H9 (cell line): Measurements from ENCODE around the gene PSMB7. TPM values are rescaled to one million over a fixed set of nuclear protein-coding genes. Genes with fewer than 3 reads are reported as not detected.

Experiments used
- DNase-seq: peaks from one replicate; pipeline ENCODE4 v3.0.0-alpha.2; 2017
- H2AFZ ChIP-seq: one replicate; pipeline ENCODE4 v1.6.1; 2013; ENCODE audit warnings: mild to moderate bottlenecking, low read length, control low read depth, moderate library complexity
- H2AK5ac ChIP-seq: 2 replicates; pipeline ENCODE4 v1.6.1; 2013; ENCODE audit warnings: low read length, control low read depth, mixed read lengths; ENCODE audit not compliant: insufficient read length
- H2BK120ac ChIP-seq: one replicate; pipeline ENCODE4 v1.6.1; 2013; ENCODE audit warnings: low read depth, mild to moderate bottlenecking, low read length, control low read depth, inconsistent platforms; ENCODE audit not compliant: poor library complexity, severe bottlenecking
- H2BK12ac ChIP-seq: 2 replicates; pipeline ENCODE4 v1.6.1; 2013; ENCODE audit warnings: low read length, control low read depth, mixed read lengths, low read depth; ENCODE audit not compliant: insufficient read length
- H2BK15ac ChIP-seq: 2 replicates; pipeline ENCODE4 v1.6.1; 2013; ENCODE audit warnings: low read depth, low read length, control low read depth
- H2BK20ac ChIP-seq: one replicate; pipeline ENCODE4 v1.6.1; 2013; ENCODE audit warnings: low read depth, mild to moderate bottlenecking, low read length, control low read depth, inconsistent platforms; ENCODE audit not compliant: poor library complexity, severe bottlenecking
- H2BK5ac ChIP-seq: 2 replicates; pipeline ENCODE4 v1.6.1; 2013; ENCODE audit warnings: low read length, control low read depth, mixed read lengths; ENCODE audit not compliant: insufficient read length
- H3K14ac ChIP-seq: 2 replicates; pipeline ENCODE4 v1.6.1; 2013; ENCODE audit warnings: low read length, control low read depth; ENCODE audit not compliant: insufficient read depth
- H3K18ac ChIP-seq: 2 replicates; pipeline ENCODE4 v1.6.1; 2013; ENCODE audit warnings: low read depth, mild to moderate bottlenecking, mixed read lengths, low read length, control low read depth; ENCODE audit not compliant: insufficient read length
- H3K23ac ChIP-seq: 2 replicates; pipeline ENCODE4 v1.6.1; 2013; ENCODE audit warnings: low read length, control low read depth, mixed read lengths, low read depth; ENCODE audit not compliant: insufficient read length
- H3K23me2 ChIP-seq: 2 replicates; pipeline ENCODE4 v1.6.1; 2013; ENCODE audit warnings: low read depth, mild to moderate bottlenecking, mixed read lengths, low read length, control low read depth; ENCODE audit not compliant: insufficient read length, poor library complexity, severe bottlenecking
- H3K27ac ChIP-seq: 2 replicates; pipeline ENCODE4 v1.5.1; 2013; ENCODE audit warnings: low read length, control low read depth, mixed read lengths, low read depth; ENCODE audit not compliant: insufficient read length
- H3K27me3 ChIP-seq: 2 replicates; pipeline ENCODE4 v1.6.1; 2013; ENCODE audit warnings: low read length, control low read depth, inconsistent platforms; ENCODE audit not compliant: insufficient read depth
- H3K4ac ChIP-seq: 2 replicates; pipeline ENCODE4 v1.6.1; 2013; ENCODE audit warnings: low read depth, mild to moderate bottlenecking, control low read depth, inconsistent platforms, low read length, moderate library complexity
- H3K4me1 ChIP-seq: 2 replicates; pipeline ENCODE4 v1.6.1; 2013; ENCODE audit warnings: low read length, control low read depth, inconsistent platforms; ENCODE audit not compliant: insufficient read depth
- H3K4me2 ChIP-seq: 2 replicates; pipeline ENCODE4 v1.6.1; 2013; ENCODE audit warnings: low read length, control low read depth, mixed read lengths; ENCODE audit not compliant: insufficient read length, insufficient read depth
- H3K56ac ChIP-seq: 2 replicates; pipeline ENCODE4 v1.6.1; 2013; ENCODE audit warnings: low read depth, mild to moderate bottlenecking, mixed read lengths, low read length, control low read depth; ENCODE audit not compliant: insufficient read length
- H3K79me1 ChIP-seq: 2 replicates; pipeline ENCODE4 v1.6.1; 2013; ENCODE audit warnings: low read depth, mild to moderate bottlenecking, moderate library complexity, low read length, control low read depth, inconsistent platforms; ENCODE audit not compliant: insufficient read depth, poor library complexity, severe bottlenecking
- H3K79me2 ChIP-seq: 2 replicates; pipeline ENCODE4 v1.6.1; 2013; ENCODE audit warnings: low read length, control low read depth, inconsistent platforms; ENCODE audit not compliant: insufficient read depth
- H3K9ac ChIP-seq: 2 replicates; pipeline ENCODE4 v1.6.1; 2013; ENCODE audit warnings: low read length, control low read depth, mixed read lengths; ENCODE audit not compliant: insufficient read length; ENCODE audit errors: extremely low read depth
- H3K9me3 ChIP-seq: one replicate; pipeline ENCODE4 v1.6.1; 2013; ENCODE audit warnings: low read depth, low read length, inconsistent platforms; ENCODE audit not compliant: control insufficient read depth
- H3T11ph ChIP-seq: one replicate; pipeline ENCODE4 v1.6.1; 2013; ENCODE audit warnings: mild to moderate bottlenecking, low read length, control low read depth, inconsistent platforms
- H4K20me1 ChIP-seq: one replicate; pipeline ENCODE4 v1.6.1; 2013; ENCODE audit not compliant: control insufficient read depth, insufficient read length, insufficient read depth
- H4K5ac ChIP-seq: 2 replicates; pipeline ENCODE4 v1.6.1; 2013; ENCODE audit warnings: low read depth, mild to moderate bottlenecking, mixed read lengths, low read length, control low read depth; ENCODE audit not compliant: insufficient read length
- H4K8ac ChIP-seq: replicated peaks from 2 replicates; pipeline ENCODE4 v1.6.1; 2013; ENCODE audit warnings: low read length, control low read depth, mixed read lengths, low read depth; ENCODE audit not compliant: insufficient read length
- H4K91ac ChIP-seq: 2 replicates; pipeline ENCODE4 v1.6.1; 2013; ENCODE audit warnings: low read depth, mild to moderate bottlenecking, moderate library complexity, mixed read lengths, low read length, control low read depth; ENCODE audit not compliant: insufficient read length
- H3K27ac Mint-ChIP-seq, 3 experiments: 2 replicates in 2 of 3; 3 replicates in 1 of 3; pipeline ENCODE4 v1.8.0; 2020 to 2021; ENCODE audit warnings: mixed read lengths in 3 of 3, mild to moderate bottlenecking in 1 of 3, moderate library complexity in 1 of 3
- H3K27me3 Mint-ChIP-seq: 2 replicates; pipeline ENCODE4 v1.8.0; 2021; ENCODE audit warnings: low read depth, mild to moderate bottlenecking, moderate library complexity, mixed read lengths
- H3K36me3 Mint-ChIP-seq, 3 experiments: 2 replicates in 2 of 3; 3 replicates in 1 of 3; pipeline ENCODE4 v1.8.0; 2020 to 2021; ENCODE audit warnings: low read depth in 3 of 3, mixed read lengths in 3 of 3; ENCODE audit not compliant: insufficient read depth in 1 of 3
- H3K4me1 Mint-ChIP-seq, 2 experiments: 2 replicates each; pipeline ENCODE4 v1.8.0; 2020; ENCODE audit warnings: mixed read lengths in 2 of 2
- H3K4me3 Mint-ChIP-seq, 2 experiments: 2 replicates in 1 of 2; 3 replicates in 1 of 2; pipeline ENCODE4 v1.8.0; 2020 to 2021; ENCODE audit warnings: mild to moderate bottlenecking in 2 of 2, mixed read lengths in 2 of 2, moderate library complexity in 1 of 2
- H3K9me3 Mint-ChIP-seq, 2 experiments: 2 replicates in 1 of 2; 3 replicates in 1 of 2; pipeline ENCODE4 v1.8.0; 2020; ENCODE audit warnings: mild to moderate bottlenecking in 2 of 2, mixed read lengths in 2 of 2, moderate library complexity in 1 of 2
- WGBS: extraction: QIAGEN DNeasy Blood & Tissue Kit; methylation state at CpG from one replicate; pipeline ENCODE4 v1.1.7; 2013; ENCODE audit warnings: missing lambda C conversion rate, low lambda C conversion rate, mixed read lengths; ENCODE audit not compliant: insufficient read length; ENCODE audit errors: extremely low coverage; 5-methylcytosine and 5-hydroxymethylcytosine counted together
- total RNA-seq: library from RNA; stranded (reverse); gene quantifications from 2 replicates; pipeline ENCODE4 v1.2.1, GENCODE V29; 2021
- TF ChIP-seq, protein P1 (sequence below): fragments of 200-600 bp; sonication (generic); conservative IDR thresholded peaks from 3 replicates; pipeline ENCODE4 v1.8.0; 2021; ENCODE audit warnings: antibody characterized with exemption, mild to moderate bottlenecking

The PSMB7 gene
- total RNA-seq, 1 experiment from 2014 or later = 209 TPM

GRCh38 chr9:124312290-124313265 is 102.7 kb downstream of the PSMB7 start:
- WGBS = no CpG with 5 or more reads among the region's 27 CpGs
- Histone ChIP-seq H3K4me1 (no peaks in the 10 kb centered on the region), H3K27me3 (no peaks in the 10 kb centered on the region), H3K23me2 (no peaks in the 10 kb centered on the region), H4K91ac (no peak overlapping the region), H4K8ac (no peak overlapping the region), H2AK5ac (no peak overlapping the region), H3K14ac (no peak overlapping the region), H3K9me3 (no peaks in the 10 kb centered on the region), H2BK12ac (no peak overlapping the region), H3K56ac (no peak overlapping the region), H2AFZ (no peak overlapping the region), H2BK20ac (no peak overlapping the region), H3K79me1 (no peaks in the 10 kb centered on the region), H3K18ac (no peak overlapping the region), H3K4ac (no peak overlapping the region), H4K20me1 (peaks cover 2% of the 10 kb centered on the region), H3K4me2 (no peak overlapping the region), H3K9ac (no peak overlapping the region), H2BK5ac (no peak overlapping the region), H3K79me2 (no peaks in the 10 kb centered on the region), H3K23ac (no peak overlapping the region), H2BK15ac (no peak overlapping the region), H4K5ac (no peak overlapping the region), H3K27ac (no peak overlapping the region), H3T11ph (no peak overlapping the region), H2BK120ac (no peak overlapping the region)
- TF ChIP-seq, protein P1, sequence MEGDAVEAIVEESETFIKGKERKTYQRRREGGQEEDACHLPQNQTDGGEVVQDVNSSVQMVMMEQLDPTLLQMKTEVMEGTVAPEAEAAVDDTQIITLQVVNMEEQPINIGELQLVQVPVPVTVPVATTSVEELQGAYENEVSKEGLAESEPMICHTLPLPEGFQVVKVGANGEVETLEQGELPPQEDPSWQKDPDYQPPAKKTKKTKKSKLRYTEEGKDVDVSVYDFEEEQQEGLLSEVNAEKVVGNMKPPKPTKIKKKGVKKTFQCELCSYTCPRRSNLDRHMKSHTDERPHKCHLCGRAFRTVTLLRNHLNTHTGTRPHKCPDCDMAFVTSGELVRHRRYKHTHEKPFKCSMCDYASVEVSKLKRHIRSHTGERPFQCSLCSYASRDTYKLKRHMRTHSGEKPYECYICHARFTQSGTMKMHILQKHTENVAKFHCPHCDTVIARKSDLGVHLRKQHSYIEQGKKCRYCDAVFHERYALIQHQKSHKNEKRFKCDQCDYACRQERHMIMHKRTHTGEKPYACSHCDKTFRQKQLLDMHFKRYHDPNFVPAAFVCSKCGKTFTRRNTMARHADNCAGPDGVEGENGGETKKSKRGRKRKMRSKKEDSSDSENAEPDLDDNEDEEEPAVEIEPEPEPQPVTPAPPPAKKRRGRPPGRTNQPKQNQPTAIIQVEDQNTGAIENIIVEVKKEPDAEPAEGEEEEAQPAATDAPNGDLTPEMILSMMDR = peak; percentile 62
- Mint-ChIP-seq H3K27ac (0 out of 7 replicates have a peak overlapping the region, but pooled peaks of 1 of the 3 experiments have one; percentile 55), H3K4me3 (no peak overlapping the region), H3K9me3 (no peaks in the 10 kb centered on the region), H3K27me3 (no peaks in the 10 kb centered on the region), H3K36me3 (peaks cover 0 to 2% (median 0%) of the 10 kb centered on the region in 3 experiments; a peak in 2 of 7 replicates), H3K4me1 (peaks cover 0 to 4% of the 10 kb centered on the region in 2 experiments; a peak in 1 of 4 replicates)
- no peak for DNase-seq
